Body of pancreas (tissue), 4 donors: Measurements from ENCODE around the gene VMAC.

Experiments
- CTCF ChIP-seq, 7 experiments: fragments of 450-650 bp in 4 of 7; fragments of 200-600 bp in 3 of 7; sonication (generic) in 3 of 7; IDR thresholded peaks; one replicate each; pipeline ENCODE4 v1.5.1; 2016 to 2019; ENCODE audit warnings: antibody characterized with exemption in 7 of 7
- POLR2A ChIP-seq, 3 donors: fragments of 450-650 bp; IDR thresholded peaks; one replicate each; pipeline ENCODE4 v1.6.1; 2016; ENCODE audit warnings: antibody characterized with exemption in 3 of 3, mild to moderate bottlenecking in 2 of 3

GRCh38 chr19:5937550-5937949, 32.9 kb downstream of the VMAC start:
- TF ChIP-seq CTCF (IDR thresholded peaks at IDR 0.05) (no peak), POLR2A (IDR thresholded peaks at IDR 0.05) (no peak)
